GM10266 (cell line): Measurements from ENCODE around the gene SLC6A5.
"Not testable (repeated sequence)": the region's sequence is repeated elsewhere in the genome, so short reads cannot be mapped to it uniquely, and the experiment has no call there.

Source experiments
- DNase-seq: peaks from one replicate; pipeline ENCODE4 v3.0.0; 2012; ENCODE audit errors: extremely low spot score
- CTCF ChIP-seq: IDR thresholded peaks from 2 replicates; pipeline ENCODE4 v1.5.1; 2012; ENCODE audit warnings: mild to moderate bottlenecking, low read depth; ENCODE audit not compliant: control insufficient read depth, insufficient read depth; ENCODE audit errors: missing control alignments

SLC6A5 gene

GRCh38 chr11:20563866-20564265 is 35.5 kb upstream of the SLC6A5 start:
- no peak for DNase-seq
- TF ChIP-seq CTCF, result no peak

GRCh38 chr11:20564846-20565635 is 34.4 kb upstream of the SLC6A5 start:
- TF ChIP-seq CTCF, result no peak
- DNase-seq, result no peak

- not testable (repeated sequence) for DNase-seq
Measured at GRCh38 chr11:20566115-20566514, 33.3 kb upstream of the SLC6A5 start.

GRCh38 chr11:20566591-20567434 is 32.6 kb upstream of the SLC6A5 start:
- no peak for DNase-seq
- no peak for TF ChIP-seq CTCF

- not testable (repeated sequence) for DNase-seq
Measured at GRCh38 chr11:20579725-20580124, 19.7 kb upstream of the SLC6A5 start.

- TF ChIP-seq CTCF, result no peak
- DNase-seq, result no peak
Measured at GRCh38 chr11:20583201-20583600, 16.2 kb upstream of the SLC6A5 start.

GRCh38 chr11:20584093-20584774 is 15.2 kb upstream of the SLC6A5 start:
- TF ChIP-seq CTCF, result no peak
- DNase-seq, result no peak

- TF ChIP-seq CTCF, result no peak
- no peak for DNase-seq
Measured at GRCh38 chr11:20589796-20590195, 9.6 kb upstream of the SLC6A5 start.
